HG03108 (cell line): ENCODE measurements around the gene APOM.

ENCODE experiments used
- ATAC-seq: cut with Tn5 transposase; IDR thresholded peaks from one replicate; pipeline ENCODE4 v1.9.1; 2021; ENCODE audit warnings: moderate library complexity; ENCODE audit not compliant: unreplicated experiment

APOM gene

GRCh38 chr6:31677955-31678354 lies 22.3 kb downstream of the APOM start:
- no peak for ATAC-seq

- peak; percentile 48 for ATAC-seq
Observed at GRCh38 chr6:31680226-31681134, 24.8 kb downstream of the APOM start, which contains the start of gene LY6G5C. LY6G5C (minus strand) TSS chr6:31681067; CDS start chr6:31680373, 694 bp downstream.

- ATAC-seq: no peak
Observed at GRCh38 chr6:31681135-31681671, 25.5 kb downstream of the APOM start.

GRCh38 chr6:31683591-31683990 lies 27.9 kb downstream of the APOM start:
- ATAC-seq: no peak

GRCh38 chr6:31686483-31686882 lies 30.8 kb downstream of the APOM start:
- ATAC-seq: no peak

DNA sequence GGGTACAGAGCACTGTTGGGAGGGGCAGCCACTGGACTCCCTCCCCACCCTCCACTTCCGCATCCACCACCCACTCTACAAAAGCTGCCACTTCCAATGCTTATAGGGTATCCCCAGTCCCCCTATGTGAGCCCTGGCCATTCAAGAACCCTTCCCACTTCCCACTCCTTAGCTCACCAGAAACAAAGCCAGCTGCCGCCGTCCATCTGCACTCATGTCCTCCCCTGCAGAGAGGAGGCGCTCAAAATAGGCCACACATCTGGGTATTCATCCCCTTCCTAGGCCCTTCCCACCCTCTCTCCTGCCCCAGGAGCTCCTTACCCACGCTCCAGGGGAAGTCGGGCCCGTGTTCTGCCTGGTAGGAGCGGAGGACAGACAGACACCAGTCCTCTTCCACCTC lies 31.6 kb downstream of the APOM start:
- no peak for ATAC-seq

DNA sequence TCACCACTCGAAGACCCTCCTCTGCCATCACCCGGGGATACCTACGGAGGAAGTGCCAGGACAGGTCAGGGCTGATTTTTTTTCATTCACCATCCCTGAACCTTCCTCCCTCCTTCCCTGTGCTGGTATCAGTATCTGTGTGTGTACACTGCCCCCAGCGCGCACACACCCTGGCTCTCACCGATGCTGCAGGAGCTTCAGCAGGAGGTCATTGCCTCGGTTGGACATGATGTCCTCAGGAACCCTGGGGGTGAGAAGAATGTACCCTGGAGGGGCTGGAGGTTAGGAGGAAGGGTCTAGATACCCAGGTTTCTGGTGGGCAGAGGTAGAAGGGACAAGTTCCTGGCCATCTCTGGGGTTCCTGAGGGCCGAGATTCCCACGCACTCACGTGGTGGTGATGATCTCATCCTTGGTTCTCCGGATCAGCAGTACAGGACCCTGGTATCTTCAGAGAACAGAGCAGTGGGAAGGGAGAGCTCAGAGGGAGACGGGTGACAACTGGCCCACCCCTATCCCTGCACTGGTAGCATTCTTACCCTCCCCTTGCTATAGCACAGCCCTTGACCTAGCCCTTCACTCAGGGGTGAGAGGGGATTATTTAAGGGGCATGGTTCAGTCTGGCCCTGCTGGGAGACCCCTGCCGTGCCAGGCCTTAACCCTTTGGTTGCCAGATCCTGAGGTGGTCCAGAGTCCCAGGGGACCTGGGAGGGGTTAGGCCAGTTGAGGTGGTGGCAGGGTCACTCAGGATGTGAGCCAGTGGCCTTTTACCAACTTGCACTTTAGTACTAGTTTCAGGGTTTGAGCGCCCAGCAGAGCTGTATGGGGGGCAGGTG lies 32.4 kb downstream of the APOM start:
- no peak for ATAC-seq

DNA sequence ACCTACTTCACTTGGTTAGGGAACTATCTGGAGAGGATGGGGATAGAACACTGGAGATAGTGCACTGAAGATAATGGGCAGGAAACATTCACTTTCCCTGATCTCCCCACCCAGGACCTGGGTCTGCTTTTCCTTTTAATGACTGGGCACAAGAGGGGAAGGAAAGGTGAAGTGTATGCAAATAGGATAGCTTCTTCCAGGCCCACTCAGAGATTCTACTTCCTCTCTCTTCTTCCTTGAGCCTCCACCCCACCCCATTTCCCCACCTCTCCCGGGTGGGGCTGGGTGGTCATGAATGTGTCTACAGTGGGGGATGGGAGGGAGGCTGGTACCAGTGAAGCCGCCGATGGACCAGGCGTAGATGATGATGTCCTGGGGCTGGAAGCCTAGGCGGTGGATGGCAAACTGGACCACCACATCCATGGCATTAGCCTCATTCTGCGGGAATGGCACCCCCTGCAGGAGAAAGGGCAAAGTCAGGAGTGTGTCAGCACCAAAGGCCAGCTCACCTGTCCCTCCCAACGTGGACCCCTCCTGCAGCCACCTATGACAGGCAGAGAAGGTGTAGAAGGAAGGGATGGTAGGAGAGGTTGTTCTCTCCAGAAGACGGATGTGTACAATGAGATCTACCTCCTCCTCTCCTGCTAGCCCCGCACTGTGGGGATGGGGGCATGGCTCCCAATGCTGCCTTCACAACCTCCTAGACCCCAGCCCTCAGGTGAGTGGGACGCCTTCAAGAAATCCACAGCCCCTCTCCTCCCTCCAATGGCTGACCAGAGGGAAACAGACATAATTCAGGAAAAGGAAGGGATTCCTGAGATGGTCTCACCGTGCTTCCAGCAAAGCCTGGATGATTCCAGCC lies 33.8 kb downstream of the APOM start:
- ATAC-seq: no peak

GRCh38 chr6:31690231-31691077 lies 34.8 kb downstream of the APOM start:
- ATAC-seq: no peak

DNA sequence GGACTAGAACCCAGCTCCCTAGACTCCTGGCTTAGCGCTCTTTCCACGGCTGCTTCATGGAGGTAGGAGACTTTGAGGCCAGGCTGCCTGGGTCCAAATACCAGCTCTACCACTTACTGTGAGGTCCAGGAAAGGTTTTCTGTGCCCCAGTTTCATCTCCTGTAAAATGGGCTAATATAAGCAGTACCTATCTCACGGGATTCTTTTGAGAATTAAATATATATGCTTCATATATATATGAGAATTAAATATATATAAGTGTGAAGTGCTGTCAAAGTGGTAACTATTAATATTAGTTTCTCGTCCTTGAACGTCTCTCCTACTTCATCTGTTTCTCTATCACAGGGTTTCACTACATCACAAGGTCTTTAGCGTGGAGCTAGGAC lies 35.4 kb downstream of the APOM start:
- ATAC-seq: no peak

- ATAC-seq: no peak
Observed at GRCh38 chr6:31691564-31692108, 35.9 kb downstream of the APOM start.

- no peak for ATAC-seq
Observed at GRCh38 chr6:31692353-31692752, 36.7 kb downstream of the APOM start.

DNA sequence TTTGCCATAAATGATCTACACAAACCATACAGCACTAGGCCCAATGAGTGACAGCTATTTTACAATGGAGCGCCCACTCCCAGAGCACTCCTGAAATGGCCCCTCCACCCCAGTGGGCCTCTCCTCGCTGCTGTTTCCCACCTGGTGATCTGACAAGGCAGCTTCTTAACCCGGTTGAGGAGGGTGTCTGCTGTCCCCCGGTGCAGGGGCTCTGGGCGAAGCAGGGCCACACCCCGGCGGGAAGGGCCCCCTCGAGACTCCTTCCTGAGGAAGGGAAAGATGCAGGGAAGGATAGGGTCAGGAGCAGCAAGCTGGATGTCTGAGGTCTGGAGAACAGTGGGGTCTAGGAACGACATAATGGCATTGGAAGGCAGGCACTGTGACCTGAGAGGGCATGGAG lies 37.2 kb downstream of the APOM start:
- ATAC-seq: no peak

GRCh38 chr6:31693535-31693934 lies 37.8 kb downstream of the APOM start:
- ATAC-seq: no peak

DNA sequence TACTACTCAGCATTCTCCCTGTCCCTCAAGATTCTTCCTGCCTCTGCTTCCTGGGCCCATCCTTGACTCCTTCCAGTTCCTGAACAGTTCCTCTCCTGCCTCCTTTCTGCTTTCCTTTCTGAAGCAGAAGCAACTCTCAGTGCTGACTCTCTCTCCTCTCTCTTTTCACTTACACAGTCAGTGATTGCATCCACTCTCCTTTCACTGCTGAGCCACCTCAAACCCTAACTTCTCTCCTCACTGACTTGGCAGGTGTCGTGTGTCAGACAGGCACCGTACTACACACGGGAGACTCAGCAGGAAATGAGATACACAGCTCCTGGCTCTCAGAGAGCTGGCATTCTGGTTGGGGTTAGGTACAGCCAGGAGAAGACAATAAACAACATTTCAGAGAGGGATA lies 41.9 kb downstream of the APOM start:
- ATAC-seq: no peak

- ATAC-seq: no peak
Observed at GRCh38 chr6:31700740-31701401, 45.2 kb downstream of the APOM start.

GRCh38 chr6:31701666-31702404 lies 46.1 kb downstream of the APOM start:
- ATAC-seq: no peak

DNA sequence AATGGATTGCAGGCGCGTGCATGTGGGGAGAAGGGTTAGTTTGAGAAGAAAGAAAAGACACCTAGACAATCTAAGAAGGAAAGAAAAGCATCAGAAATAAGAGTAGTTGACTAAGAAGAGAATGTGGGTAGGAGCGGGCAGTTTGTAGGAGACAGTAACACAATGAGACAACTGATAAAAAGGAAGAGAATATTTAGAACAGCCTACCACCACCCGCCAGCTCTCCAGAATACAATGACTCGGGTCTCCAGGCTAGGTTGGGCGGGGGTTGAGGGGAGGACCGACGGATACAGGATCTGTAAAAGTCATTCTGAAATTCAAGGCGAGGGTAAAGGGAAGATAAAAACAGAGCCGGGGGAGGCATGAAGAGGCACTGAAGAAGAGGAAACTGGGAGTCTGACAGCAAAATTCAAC lies 46.7 kb downstream of the APOM start:
- no peak for ATAC-seq
